Stimulated activated memory B cell treated with anti-CD40 and anti-IgM and Interleukin-4, amounts not matched to agents 10 μg/mL and 1 μg/mL and 100 μg/mL, for 72 hours (primary cell): ENCODE results near the gene GADD45G.
A peak's percentile ranks its signal among the peaks of the same experiment; 100 is the strongest.

ENCODE experiments used
- ATAC-seq: fragments of 150-1000 bp; cut with Tn5 transposase; 2 replicates; pipeline ENCODE4 v1.10.0; 2021
- H3K27ac Mint-ChIP-seq: one replicate; pipeline ENCODE4 v1.8.0; 2022; ENCODE audit warnings: mild to moderate bottlenecking, mixed read lengths
- H3K27me3 Mint-ChIP-seq: one replicate; pipeline ENCODE4 v1.8.0; 2022; ENCODE audit warnings: mixed read lengths
- H3K36me3 Mint-ChIP-seq: one replicate; pipeline ENCODE4 v1.8.0; 2022; ENCODE audit warnings: mixed read lengths
- H3K4me1 Mint-ChIP-seq: one replicate; pipeline ENCODE4 v1.8.0; 2022; ENCODE audit warnings: mixed read lengths
- H3K4me3 Mint-ChIP-seq: one replicate; pipeline ENCODE4 v1.8.0; 2022; ENCODE audit warnings: mild to moderate bottlenecking, moderate library complexity, mixed read lengths
- H3K9me3 Mint-ChIP-seq: one replicate; pipeline ENCODE4 v1.8.0; 2022; ENCODE audit warnings: mixed read lengths

Gene GADD45G

GRCh38 chr9:89600831-89601230 lies 4.0 kb upstream of the GADD45G start:
- H3K36me3 Mint-ChIP-seq, result no peaks in the 10 kb centered on the region
- no peak for ATAC-seq
- no peaks in the 10 kb centered on the region for H3K9me3 Mint-ChIP-seq
- no peak overlapping the region for H3K4me3 Mint-ChIP-seq
- no peak overlapping the region for H3K27ac Mint-ChIP-seq
- peaks cover 29% of the 10 kb centered on the region for H3K4me1 Mint-ChIP-seq
- peaks cover 11% of the 10 kb centered on the region for H3K27me3 Mint-ChIP-seq

- Mint-ChIP-seq H3K27ac (no peak overlapping the region), H3K4me1 (peaks cover 33% of the 10 kb centered on the region), H3K4me3 (no peak overlapping the region), H3K36me3 (no peaks in the 10 kb centered on the region), H3K27me3 (peaks cover 16% of the 10 kb centered on the region), H3K9me3 (no peaks in the 10 kb centered on the region)
- no peak for ATAC-seq
These were observed 3.5 kb upstream of the GADD45G start for GRCh38 chr9:89601306-89601705.

- ATAC-seq, result no peak
- peaks cover 21% of the 10 kb centered on the region for H3K27me3 Mint-ChIP-seq
- peaks cover 40% of the 10 kb centered on the region for H3K4me1 Mint-ChIP-seq
- H3K36me3 Mint-ChIP-seq, result no peaks in the 10 kb centered on the region
- no peaks in the 10 kb centered on the region for H3K9me3 Mint-ChIP-seq
- H3K27ac Mint-ChIP-seq, result no peak overlapping the region
- no peak overlapping the region for H3K4me3 Mint-ChIP-seq
These were observed 2.8 kb upstream of the GADD45G start for GRCh38 chr9:89601856-89602562.

GRCh38 chr9:89602978-89603766 lies 1.6 kb upstream of the GADD45G start:
- no peaks in the 10 kb centered on the region for H3K36me3 Mint-ChIP-seq
- peak overlapping the region; percentile 81 for H3K4me3 Mint-ChIP-seq
- peaks cover 21% of the 10 kb centered on the region for H3K27me3 Mint-ChIP-seq
- H3K4me1 Mint-ChIP-seq, result peaks cover 40% of the 10 kb centered on the region
- H3K27ac Mint-ChIP-seq, result peak overlapping the region; percentile 77
- peak; percentile 62 for ATAC-seq
- no peaks in the 10 kb centered on the region for H3K9me3 Mint-ChIP-seq

- H3K36me3 Mint-ChIP-seq, result no peaks in the 10 kb centered on the region
- H3K27me3 Mint-ChIP-seq, result peaks cover 21% of the 10 kb centered on the region
- ATAC-seq, result peak; percentile 2
- H3K4me3 Mint-ChIP-seq, result peak overlapping the region; percentile 88
- peaks cover 40% of the 10 kb centered on the region for H3K4me1 Mint-ChIP-seq
- no peaks in the 10 kb centered on the region for H3K9me3 Mint-ChIP-seq
- H3K27ac Mint-ChIP-seq, result peak overlapping the region; percentile 77
These were observed 796 bp upstream of the GADD45G start for GRCh38 chr9:89603767-89604665.

GRCh38 chr9:89605465-89606048 lies 745 bp downstream of the GADD45G start:
- peak; percentile 59 for ATAC-seq
- Mint-ChIP-seq H3K9me3 (no peaks in the 10 kb centered on the region), H3K4me3 (peak overlapping the region; percentile 88), H3K27me3 (peaks cover 31% of the 10 kb centered on the region), H3K27ac (peak overlapping the region; percentile 77), H3K4me1 (peaks cover 40% of the 10 kb centered on the region), H3K36me3 (no peaks in the 10 kb centered on the region)

- H3K27ac Mint-ChIP-seq, result peak overlapping the region; percentile 77
- peak; percentile 47 for ATAC-seq
- peaks cover 36% of the 10 kb centered on the region for H3K27me3 Mint-ChIP-seq
- peak overlapping the region; percentile 88 for H3K4me3 Mint-ChIP-seq
- no peaks in the 10 kb centered on the region for H3K9me3 Mint-ChIP-seq
- H3K4me1 Mint-ChIP-seq, result peaks cover 40% of the 10 kb centered on the region
- no peaks in the 10 kb centered on the region for H3K36me3 Mint-ChIP-seq
These were observed 1.3 kb downstream of the GADD45G start for GRCh38 chr9:89606049-89606623.

GRCh38 chr9:89606624-89607311 lies 2.0 kb downstream of the GADD45G start:
- Mint-ChIP-seq H3K27ac (peak overlapping the region; percentile 77), H3K9me3 (no peaks in the 10 kb centered on the region), H3K4me3 (peak overlapping the region; percentile 88), H3K27me3 (peaks cover 38% of the 10 kb centered on the region), H3K4me1 (peaks cover 40% of the 10 kb centered on the region), H3K36me3 (no peaks in the 10 kb centered on the region)
- no peak for ATAC-seq

- H3K27ac Mint-ChIP-seq, result no peak overlapping the region
- H3K9me3 Mint-ChIP-seq, result peaks cover 8% of the 10 kb centered on the region
- no peaks in the 10 kb centered on the region for H3K36me3 Mint-ChIP-seq
- peaks cover 52% of the 10 kb centered on the region for H3K27me3 Mint-ChIP-seq
- no peak overlapping the region for H3K4me3 Mint-ChIP-seq
- peaks cover 30% of the 10 kb centered on the region for H3K4me1 Mint-ChIP-seq
- ATAC-seq, result no peak
These were observed 4.0 kb downstream of the GADD45G start for GRCh38 chr9:89608641-89609335.

GRCh38 chr9:89609426-89610006 lies 4.7 kb downstream of the GADD45G start:
- H3K4me1 Mint-ChIP-seq, result peaks cover 24% of the 10 kb centered on the region
- no peak overlapping the region for H3K27ac Mint-ChIP-seq
- peaks cover 52% of the 10 kb centered on the region for H3K27me3 Mint-ChIP-seq
- peaks cover 8% of the 10 kb centered on the region for H3K9me3 Mint-ChIP-seq
- H3K4me3 Mint-ChIP-seq, result no peak overlapping the region
- no peaks in the 10 kb centered on the region for H3K36me3 Mint-ChIP-seq
- no peak for ATAC-seq

- no peak overlapping the region for H3K4me3 Mint-ChIP-seq
These were observed 5.6 kb downstream of the GADD45G start for GRCh38 chr9:89610391-89610925.

GRCh38 chr9:89611425-89611824 lies 6.6 kb downstream of the GADD45G start:
- H3K27me3 Mint-ChIP-seq, result peaks cover 45% of the 10 kb centered on the region
- no peak for ATAC-seq
- H3K9me3 Mint-ChIP-seq, result peaks cover 8% of the 10 kb centered on the region
- peaks cover 5% of the 10 kb centered on the region for H3K4me1 Mint-ChIP-seq
- H3K36me3 Mint-ChIP-seq, result no peaks in the 10 kb centered on the region
- no peak overlapping the region for H3K27ac Mint-ChIP-seq
- H3K4me3 Mint-ChIP-seq, result no peak overlapping the region

More at GRCh38 chr9:89610391-89610925, 5.6 kb downstream of the GADD45G start:
- ATAC-seq, result no peak
- H3K27ac Mint-ChIP-seq, result no peak overlapping the region
- H3K9me3 Mint-ChIP-seq, result peaks cover 8% of the 10 kb centered on the region
- peaks cover 46% of the 10 kb centered on the region for H3K27me3 Mint-ChIP-seq
- peaks cover 15% of the 10 kb centered on the region for H3K4me1 Mint-ChIP-seq
- no peaks in the 10 kb centered on the region for H3K36me3 Mint-ChIP-seq
